HG03064 (cell line): Measurements from ENCODE around the gene HYAL1.
A peak's percentile ranks its signal among the peaks of the same experiment; 100 is the strongest.
"Not testable (repeated sequence)": the region's sequence is repeated elsewhere in the genome, so short reads cannot be mapped to it uniquely, and the experiment has no call there.

Source experiments
- ATAC-seq: cut with Tn5 transposase; IDR thresholded peaks from one replicate; pipeline ENCODE4 v1.9.1; 2021; ENCODE audit warnings: low read depth; ENCODE audit not compliant: unreplicated experiment

Gene HYAL1

GRCh38 chr3:50275996-50276761 lies 27.2 kb downstream of the HYAL1 start:
- no peak for ATAC-seq

GRCh38 chr3:50275141-50275995 lies 28.0 kb downstream of the HYAL1 start:
- no peak for ATAC-seq

- ATAC-seq: no peak
Observed at GRCh38 chr3:50274371-50275104, 28.8 kb downstream of the HYAL1 start.

GRCh38 chr3:50273689-50274065 lies 29.7 kb downstream of the HYAL1 start:
- ATAC-seq: no peak

GRCh38 chr3:50272911-50273688 lies 30.3 kb downstream of the HYAL1 start:
- peak; percentile 67 for ATAC-seq

- ATAC-seq: not testable (repeated sequence)
Observed at GRCh38 chr3:50272538-50272910, 30.9 kb downstream of the HYAL1 start.

GRCh38 chr3:50271314-50271936 lies 31.9 kb downstream of the HYAL1 start:
- ATAC-seq: no peak

- no peak for ATAC-seq
Observed at GRCh38 chr3:50270422-50271224, 32.8 kb downstream of the HYAL1 start.

- ATAC-seq: no peak
Observed at GRCh38 chr3:50269977-50270413, 33.4 kb downstream of the HYAL1 start.

GRCh38 chr3:50269460-50269859 lies 33.9 kb downstream of the HYAL1 start:
- ATAC-seq: no peak

GRCh38 chr3:50268703-50269451 lies 34.5 kb downstream of the HYAL1 start, which contains the start of gene SEMA3B:
TSS of gene SEMA3B (plus strand) at chr3:50269147. CDS start at chr3:50269241, 94 bp downstream.
- ATAC-seq: no peak

GRCh38 chr3:50268276-50268675 lies 35.1 kb downstream of the HYAL1 start:
- ATAC-seq: no peak

- no peak for ATAC-seq
Observed at GRCh38 chr3:50267280-50267913, 36.0 kb downstream of the HYAL1 start.

- no peak for ATAC-seq
Observed at GRCh38 chr3:50266836-50267235, 36.5 kb downstream of the HYAL1 start.

GRCh38 chr3:50266017-50266416 lies 37.4 kb downstream of the HYAL1 start:
- ATAC-seq: no peak

GRCh38 chr3:50265571-50265970 lies 37.8 kb downstream of the HYAL1 start:
- ATAC-seq: no peak

- ATAC-seq: no peak
Observed at GRCh38 chr3:50264964-50265485, 38.3 kb downstream of the HYAL1 start.
